Measurements from ENCODE around the gene OVAAL. TPM values are rescaled to one million over a fixed set of nuclear protein-coding genes. Genes with fewer than 3 reads are reported as not detected.

OVAAL gene
- total and polyA plus RNA-seq, 8 donors, result not detected

DNA sequence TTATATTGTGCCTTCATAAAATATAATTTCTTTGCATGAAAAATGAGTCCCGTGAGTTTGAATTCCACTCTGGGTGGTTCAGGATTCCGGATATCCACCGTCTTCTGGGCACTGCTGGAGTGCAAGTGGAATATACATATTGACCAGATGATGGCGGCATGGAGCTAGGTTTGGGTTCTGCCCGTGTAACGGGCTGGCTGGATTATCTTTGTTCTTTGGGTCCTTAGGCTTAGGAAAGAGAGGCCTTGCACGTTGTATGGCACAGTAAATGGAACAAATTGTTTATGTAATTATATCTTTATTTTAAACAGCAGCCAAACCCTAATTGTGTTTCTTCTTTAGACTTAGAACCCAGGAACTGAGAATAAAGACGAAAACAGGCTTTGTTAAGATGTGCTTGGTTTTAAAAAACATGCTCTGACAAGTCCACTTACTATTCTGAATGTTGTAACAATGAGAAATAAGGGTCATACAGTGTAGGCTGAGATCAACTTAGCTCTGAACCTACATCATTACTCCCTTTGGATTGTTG is 42.8 kb upstream of the OVAAL start:
- no peaks in the 10 kb centered on the region for H3K9me3 ChIP-seq
- 9 to 12% (median 11%) methylated on average over 8 of the region's 8 CpGs for WGBS, 5 donors
- H3K27ac ChIP-seq, result no peak overlapping the region
- peak; percentile 63 to 91 for DNase-seq
- no peaks in the 10 kb centered on the region for H3K36me3 ChIP-seq
- no peak for TF ChIP-seq EP300 (IDR thresholded peaks at IDR 0.05)
- peak in 1 of 3 donors; percentile 46 for TF ChIP-seq POLR2AphosphoS5 (IDR thresholded peaks at IDR 0.05)
- TF ChIP-seq, protein P1, sequence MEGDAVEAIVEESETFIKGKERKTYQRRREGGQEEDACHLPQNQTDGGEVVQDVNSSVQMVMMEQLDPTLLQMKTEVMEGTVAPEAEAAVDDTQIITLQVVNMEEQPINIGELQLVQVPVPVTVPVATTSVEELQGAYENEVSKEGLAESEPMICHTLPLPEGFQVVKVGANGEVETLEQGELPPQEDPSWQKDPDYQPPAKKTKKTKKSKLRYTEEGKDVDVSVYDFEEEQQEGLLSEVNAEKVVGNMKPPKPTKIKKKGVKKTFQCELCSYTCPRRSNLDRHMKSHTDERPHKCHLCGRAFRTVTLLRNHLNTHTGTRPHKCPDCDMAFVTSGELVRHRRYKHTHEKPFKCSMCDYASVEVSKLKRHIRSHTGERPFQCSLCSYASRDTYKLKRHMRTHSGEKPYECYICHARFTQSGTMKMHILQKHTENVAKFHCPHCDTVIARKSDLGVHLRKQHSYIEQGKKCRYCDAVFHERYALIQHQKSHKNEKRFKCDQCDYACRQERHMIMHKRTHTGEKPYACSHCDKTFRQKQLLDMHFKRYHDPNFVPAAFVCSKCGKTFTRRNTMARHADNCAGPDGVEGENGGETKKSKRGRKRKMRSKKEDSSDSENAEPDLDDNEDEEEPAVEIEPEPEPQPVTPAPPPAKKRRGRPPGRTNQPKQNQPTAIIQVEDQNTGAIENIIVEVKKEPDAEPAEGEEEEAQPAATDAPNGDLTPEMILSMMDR (IDR thresholded peaks at IDR 0.05), result peak in 5 of 7 experiments; percentile 63 to 73 (median 67)
- no peak for TF ChIP-seq POLR2A (IDR thresholded peaks at IDR 0.05)
- H3K4me1 ChIP-seq, result peaks cover 0 to 9% (median 0%) of the 10 kb centered on the region in 4 donors
- intact Hi-C loops (cut with DNase I; ENCODE audit: low total_unique reads), result loop anchor here (5.0 kb wide), 1 partner anchor 346 kb away; no protein-coding TSS in a partner anchor
- no peak overlapping the region for H3K4me3 ChIP-seq
- H3K27me3 ChIP-seq, result no peaks in the 10 kb centered on the region

DNA sequence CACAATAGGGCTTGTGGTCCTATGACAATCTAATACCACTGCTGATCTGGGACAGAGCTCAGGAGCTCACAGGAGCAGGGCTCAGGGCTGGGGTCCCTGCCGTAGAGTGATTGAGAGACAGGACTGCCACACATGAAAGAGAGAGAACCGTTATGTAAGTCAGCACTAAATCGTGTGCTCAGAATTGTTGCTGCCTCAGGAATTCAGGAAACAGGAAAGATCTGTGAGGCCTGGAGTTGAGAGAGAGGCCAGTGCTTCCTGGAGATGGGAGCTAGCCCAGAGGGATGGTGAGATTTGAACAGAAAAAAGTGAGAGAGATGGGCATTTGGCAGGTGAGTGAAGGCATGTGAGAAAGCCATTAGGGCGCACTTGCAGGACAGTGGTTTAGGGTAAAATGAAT is 38.9 kb upstream of the OVAAL start:
- Histone ChIP-seq H3K27ac (no peak overlapping the region), H3K36me3 (no peaks in the 10 kb centered on the region), H3K27me3 (no peaks in the 10 kb centered on the region), H3K4me3 (no peak overlapping the region), H3K9me3 (no peaks in the 10 kb centered on the region), H3K4me1 (peaks cover 0 to 9% (median 0%) of the 10 kb centered on the region in 4 donors)
- 50 to 62% (median 59%) methylated on average over 4 of the region's 4 CpGs for WGBS, 5 donors
- no peak for DNase-seq
- TF ChIP-seq, protein P1 (IDR thresholded peaks at IDR 0.05), result no peak
- TF ChIP-seq POLR2AphosphoS5 (IDR thresholded peaks at IDR 0.05) (no peak), EP300 (IDR thresholded peaks at IDR 0.05) (no peak), POLR2A (IDR thresholded peaks at IDR 0.05) (no peak)
- intact Hi-C loops (cut with DNase I; ENCODE audit: low total_unique reads), result loop anchor here (5.0 kb wide), 1 partner anchor 342 kb away; no protein-coding TSS in a partner anchor

DNA sequence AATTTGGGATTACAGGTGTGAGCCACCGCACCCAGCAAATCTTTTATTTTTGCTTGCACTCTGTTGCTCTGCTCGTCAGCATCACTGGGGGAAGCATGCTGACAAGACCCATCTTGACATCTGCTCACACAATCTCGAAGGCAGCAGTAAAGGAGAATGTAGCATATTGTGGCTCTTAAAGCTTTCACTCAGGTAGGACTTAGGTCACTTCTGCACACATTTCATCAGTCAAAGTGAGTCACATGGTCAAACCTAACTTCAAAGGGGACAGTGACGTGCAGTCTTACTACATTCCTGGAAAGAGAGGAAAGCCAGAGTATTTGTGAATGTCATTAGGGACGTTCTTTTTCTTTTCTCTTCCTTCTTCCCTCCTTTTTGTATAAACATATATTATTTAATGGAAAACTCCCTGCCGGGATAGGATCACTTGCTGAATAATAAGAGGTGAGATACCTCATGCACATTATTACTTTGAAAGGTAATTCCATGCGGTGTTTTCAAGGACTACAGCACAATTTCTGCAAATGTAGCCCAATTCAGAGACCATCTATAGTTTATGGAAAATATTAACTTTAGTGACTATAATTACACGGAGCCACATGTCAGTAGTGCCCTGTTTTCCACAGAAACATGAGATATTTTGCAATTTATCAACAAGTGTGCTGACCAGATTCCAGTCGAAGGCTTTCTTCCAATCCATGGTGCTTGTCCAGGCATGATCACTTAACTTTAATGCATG is 37.1 kb upstream of the OVAAL start:
- no peaks in the 10 kb centered on the region for H3K4me1 ChIP-seq
- no peak for TF ChIP-seq EP300 (IDR thresholded peaks at IDR 0.05)
- TF ChIP-seq POLR2AphosphoS5 (IDR thresholded peaks at IDR 0.05), result no peak
- TF ChIP-seq, protein P1 (IDR thresholded peaks at IDR 0.05), result no peak
- no peak for TF ChIP-seq POLR2A (IDR thresholded peaks at IDR 0.05)
- no peaks in the 10 kb centered on the region for H3K27me3 ChIP-seq
- H3K36me3 ChIP-seq, result no peaks in the 10 kb centered on the region
- peak in 1 of 2 donors; percentile 40 for DNase-seq
- 58 to 68% (median 63%) methylated on average over 9 of the region's 9 CpGs for WGBS, 5 donors
- H3K4me3 ChIP-seq, result no peak overlapping the region
- H3K9me3 ChIP-seq, result no peaks in the 10 kb centered on the region
- intact Hi-C loops (cut with DNase I; ENCODE audit: low total_unique reads), result no loop called here
- H3K27ac ChIP-seq, result no peak overlapping the region

DNA sequence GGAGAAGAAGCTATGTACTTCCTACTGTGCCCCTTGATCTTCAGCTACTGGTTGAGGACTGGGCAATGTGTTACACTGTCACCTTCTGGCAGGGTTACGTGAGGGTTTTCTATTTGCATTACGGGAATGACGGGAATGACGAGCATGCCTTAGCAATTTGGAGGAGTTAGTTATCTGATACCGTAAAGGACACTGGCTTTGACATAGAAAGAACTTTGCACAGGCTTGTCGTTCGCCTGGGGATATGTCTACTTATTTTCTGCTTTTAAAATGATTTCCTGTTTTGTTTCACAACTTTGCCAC is 36.6 kb upstream of the OVAAL start:
- Histone ChIP-seq H3K9me3 (no peaks in the 10 kb centered on the region), H3K4me1 (no peaks in the 10 kb centered on the region), H3K36me3 (no peaks in the 10 kb centered on the region), H3K27me3 (no peaks in the 10 kb centered on the region), H3K27ac (no peak overlapping the region), H3K4me3 (no peak overlapping the region)
- 71 to 90% (median 79%) methylated on average over 7 of the region's 7 CpGs for WGBS, 5 donors
- DNase-seq, result peak in 1 of 2 donors; percentile 15
- TF ChIP-seq, protein P1 (IDR thresholded peaks at IDR 0.05), result no peak
- TF ChIP-seq EP300 (IDR thresholded peaks at IDR 0.05) (no peak), POLR2AphosphoS5 (IDR thresholded peaks at IDR 0.05) (no peak), POLR2A (IDR thresholded peaks at IDR 0.05) (no peak)
- intact Hi-C loops (cut with DNase I; ENCODE audit: low total_unique reads), result no loop called here
